A673 (cell line): Measurements from ENCODE around the gene TOM1L2. TPM values are rescaled to one million over a fixed set of nuclear protein-coding genes. Genes with fewer than 3 reads are reported as not detected.

ENCODE experiments used
- BruUV-seq: library from RNA; stranded (reverse); fragments of 400-500 nt; replicated peaks from 2 replicates; lab custom pipeline; 2021; lab: Mats Ljungman, UMichigan
- CTCF ChIA-PET: fragments of 300-600 bp; sonication (Branson Sonifier 250); formaldehyde crosslinking; loops from one replicate; lab custom pipeline; 2022; ENCODE audit warnings: antibody characterized with exemption; lab: Charles Lee
- POLR2A ChIA-PET: fragments of 300-600 bp; sonication (Branson Sonifier 250); formaldehyde crosslinking; loops from one replicate; lab custom pipeline; 2022; ENCODE audit warnings: antibody characterized with exemption; ENCODE audit not compliant: low non-redundant PET; lab: Charles Lee
- DNase-seq: peaks from one replicate; pipeline ENCODE4 v3.0.0-alpha.2; 2015; ENCODE audit warnings: low spot score
- H3K27ac ChIP-seq: fragments of 200-600 bp; sonication (generic); 2 replicates; pipeline ENCODE4 v1.5.1; 2016; ENCODE audit warnings: mixed run types, low read depth, mild to moderate bottlenecking, mixed read lengths, antibody characterized with exemption, low read length; ENCODE audit not compliant: poor library complexity, severe bottlenecking
- H3K27me3 ChIP-seq: fragments of 200-600 bp; sonication (generic); replicated peaks from 2 replicates; pipeline ENCODE4 v1.6.1; 2017; ENCODE audit warnings: mixed run types, low read depth, mild to moderate bottlenecking, mixed read lengths, antibody characterized with exemption, low read length; ENCODE audit not compliant: insufficient read depth, poor library complexity
- H3K36me3 ChIP-seq: fragments of 200-600 bp; sonication (generic); 2 replicates; pipeline ENCODE4 v1.6.1; 2016; ENCODE audit warnings: mixed run types, mild to moderate bottlenecking, mixed read lengths, antibody characterized with exemption, low read length; ENCODE audit not compliant: insufficient read depth, poor library complexity, severe bottlenecking
- H3K4me1 ChIP-seq: fragments of 200-600 bp; sonication (generic); 2 replicates; pipeline ENCODE4 v1.6.1; 2017; ENCODE audit warnings: mixed run types, mild to moderate bottlenecking, mixed read lengths, antibody characterized with exemption, low read length; ENCODE audit not compliant: insufficient read depth, poor library complexity, severe bottlenecking
- H3K4me3 ChIP-seq: fragments of 200-600 bp; sonication (generic); 2 replicates; pipeline ENCODE4 v1.5.1; 2016; ENCODE audit warnings: low read depth, mixed run types, mild to moderate bottlenecking, mixed read lengths, low read length; ENCODE audit not compliant: poor library complexity, severe bottlenecking
- H3K9me3 ChIP-seq: fragments of 200-600 bp; sonication (generic); 2 replicates; pipeline ENCODE4 v1.6.1; 2016; ENCODE audit warnings: mixed run types, low read depth, mild to moderate bottlenecking, mixed read lengths, antibody characterized with exemption, low read length; ENCODE audit not compliant: poor library complexity, severe bottlenecking
- EZH2 ChIP-seq: fragments of 200-600 bp; sonication (generic); IDR thresholded peaks from 2 replicates; pipeline ENCODE4 v1.6.1; 2017; ENCODE audit warnings: borderline replicate concordance, low read depth, mild to moderate bottlenecking, mixed read lengths, antibody characterized with exemption, low read length; ENCODE audit not compliant: poor library complexity, severe bottlenecking
- intact Hi-C: fragments of 100-400 bp; cut with micrococcal nuclease; formaldehyde crosslinking; loops from one replicate; pipeline ENCODE4 v1.10.0; 2022; ENCODE audit not compliant: unreplicated experiment
- total RNA-seq: library from RNA; stranded (reverse); gene quantifications from 2 replicates; pipeline ENCODE4 v1.2.3, GENCODE V29; 2021
- TF ChIP-seq, protein P1 (sequence below): fragments of 300-800, 200-600 bp; sonication (generic); conservative IDR thresholded peaks from 2 replicates; pipeline ENCODE4 v1.5.1; 2017; ENCODE audit warnings: low read depth, mild to moderate bottlenecking, antibody characterized with exemption, low read length, moderate library complexity, mixed read lengths

The TOM1L2 gene
- total RNA-seq, 1 experiment from 2014 or later: 10.0 TPM

- H3K4me1 ChIP-seq: no peaks in the 10 kb centered on the region
- no peaks in the 10 kb centered on the region for H3K36me3 ChIP-seq
- BruUV-seq: no TSS peak
- no peaks in the 10 kb centered on the region for H3K9me3 ChIP-seq
- no peak overlapping the region for H3K27ac ChIP-seq
- no peak overlapping the region for H3K4me3 ChIP-seq
- CTCF ChIA-PET: no interaction called here
- H3K27me3 ChIP-seq: no peaks in the 10 kb centered on the region
- intact Hi-C loops: no loop called here
- TF ChIP-seq EZH2: no peak
- TF ChIP-seq, protein P1, sequence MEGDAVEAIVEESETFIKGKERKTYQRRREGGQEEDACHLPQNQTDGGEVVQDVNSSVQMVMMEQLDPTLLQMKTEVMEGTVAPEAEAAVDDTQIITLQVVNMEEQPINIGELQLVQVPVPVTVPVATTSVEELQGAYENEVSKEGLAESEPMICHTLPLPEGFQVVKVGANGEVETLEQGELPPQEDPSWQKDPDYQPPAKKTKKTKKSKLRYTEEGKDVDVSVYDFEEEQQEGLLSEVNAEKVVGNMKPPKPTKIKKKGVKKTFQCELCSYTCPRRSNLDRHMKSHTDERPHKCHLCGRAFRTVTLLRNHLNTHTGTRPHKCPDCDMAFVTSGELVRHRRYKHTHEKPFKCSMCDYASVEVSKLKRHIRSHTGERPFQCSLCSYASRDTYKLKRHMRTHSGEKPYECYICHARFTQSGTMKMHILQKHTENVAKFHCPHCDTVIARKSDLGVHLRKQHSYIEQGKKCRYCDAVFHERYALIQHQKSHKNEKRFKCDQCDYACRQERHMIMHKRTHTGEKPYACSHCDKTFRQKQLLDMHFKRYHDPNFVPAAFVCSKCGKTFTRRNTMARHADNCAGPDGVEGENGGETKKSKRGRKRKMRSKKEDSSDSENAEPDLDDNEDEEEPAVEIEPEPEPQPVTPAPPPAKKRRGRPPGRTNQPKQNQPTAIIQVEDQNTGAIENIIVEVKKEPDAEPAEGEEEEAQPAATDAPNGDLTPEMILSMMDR: no peak
- no peak for DNase-seq
- POLR2A ChIA-PET: no interaction called here
These were observed 39.1 kb upstream of the TOM1L2 start for GRCh38 chr17:18011286-18011685.

DNA sequence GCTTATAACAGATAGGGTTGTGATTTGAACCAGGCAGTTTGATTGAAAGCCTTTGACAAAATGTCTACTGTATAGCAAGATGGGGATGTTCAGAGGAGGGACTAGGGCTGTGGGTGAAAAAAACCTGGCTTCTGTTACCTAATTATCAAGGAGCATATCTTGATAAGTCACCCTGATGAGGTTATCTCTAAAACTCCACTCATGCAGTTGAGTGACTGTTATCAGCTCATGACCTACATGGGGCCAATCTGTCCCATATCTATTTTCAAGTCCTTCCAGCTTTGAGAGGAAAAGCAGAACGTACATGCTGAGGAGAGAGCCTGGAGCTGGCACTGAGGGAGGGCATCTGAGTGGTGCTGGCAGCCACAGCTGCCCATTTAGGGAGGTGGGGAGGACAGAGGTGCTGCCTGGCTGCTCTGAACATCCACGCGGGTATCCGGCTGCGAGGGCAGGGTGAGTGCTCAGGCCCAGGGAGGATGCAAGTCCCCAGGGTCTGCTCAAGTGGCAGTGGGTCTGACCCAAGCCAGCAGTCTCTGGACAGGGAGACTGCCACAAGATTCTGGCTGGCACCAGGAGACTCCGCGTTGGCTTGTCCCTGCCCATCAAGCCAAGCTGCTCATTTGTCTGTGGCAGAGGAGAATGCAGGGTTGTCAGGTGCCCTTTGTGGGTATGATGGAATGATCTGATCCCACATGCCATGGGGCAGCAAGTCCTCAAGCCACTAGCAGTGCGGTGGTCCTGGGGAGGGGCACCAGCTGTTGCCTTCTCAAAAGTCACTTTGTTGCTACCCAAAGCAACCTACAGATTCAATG, 37.6 kb upstream of the TOM1L2 start:
- no TSS peak for BruUV-seq
- TF ChIP-seq, protein P1: no peak
- no peak for TF ChIP-seq EZH2
- intact Hi-C loops: no loop called here
- DNase-seq: no peak
- no peaks in the 10 kb centered on the region for H3K27me3 ChIP-seq
- no peak overlapping the region for H3K4me3 ChIP-seq
- H3K27ac ChIP-seq: no peak overlapping the region
- H3K36me3 ChIP-seq: no peaks in the 10 kb centered on the region
- no peaks in the 10 kb centered on the region for H3K4me1 ChIP-seq
- ChIA-PET POLR2A (no interaction called here), CTCF (no interaction called here)
- H3K9me3 ChIP-seq: no peaks in the 10 kb centered on the region

GRCh38 chr17:18008496-18009268, 36.5 kb upstream of the TOM1L2 start:
- Histone ChIP-seq H3K27me3 (no peaks in the 10 kb centered on the region), H3K4me1 (no peaks in the 10 kb centered on the region), H3K36me3 (no peaks in the 10 kb centered on the region), H3K9me3 (no peaks in the 10 kb centered on the region), H3K27ac (no peak overlapping the region), H3K4me3 (no peak overlapping the region)
- no peak for DNase-seq
- CTCF ChIA-PET: no interaction called here
- no peak for TF ChIP-seq EZH2
- TF ChIP-seq, protein P1: no peak
- no TSS peak for BruUV-seq
- POLR2A ChIA-PET: no interaction called here
- intact Hi-C loops: no loop called here
